GM12801 (cell line): ENCODE results near the gene KCNAB1.

Experiments used
- TF ChIP-seq, protein P1 (sequence below): IDR thresholded peaks from one replicate; pipeline ENCODE4 v1.5.1; 2011; ENCODE audit warnings: control low read depth; ENCODE audit not compliant: insufficient read length; ENCODE audit errors: extremely low read depth

KCNAB1 gene

DNA sequence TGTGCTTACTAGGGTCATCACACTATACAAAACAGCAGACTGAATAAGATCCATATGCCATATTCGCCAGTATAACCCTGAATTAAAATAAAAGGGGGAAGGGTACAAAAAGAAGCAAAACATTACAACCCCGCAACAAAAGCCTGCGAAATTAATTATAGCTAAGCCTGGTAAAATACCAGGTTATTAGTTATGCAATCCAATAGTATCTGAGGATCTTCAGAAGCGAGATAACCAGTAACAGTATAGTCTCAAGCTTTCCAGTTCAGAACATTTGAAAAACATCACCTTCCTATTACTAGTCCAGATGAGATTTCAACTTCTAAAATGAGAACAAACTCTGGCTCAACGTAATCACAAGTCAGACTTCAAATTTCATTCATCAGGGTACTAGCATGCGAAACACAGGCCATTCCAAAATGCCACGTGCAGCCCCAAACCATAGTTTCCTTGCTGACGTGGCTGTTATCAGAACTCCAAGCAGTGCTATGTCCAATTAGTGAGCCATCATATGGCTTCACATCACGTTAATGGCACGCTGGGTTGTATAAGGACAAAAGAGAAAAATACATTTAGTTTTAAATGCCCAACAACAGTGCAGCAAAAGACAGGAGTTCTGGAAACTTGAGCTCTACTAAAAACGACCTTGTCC is 433.5 kb downstream of the KCNAB1 start:
- TF ChIP-seq, protein P1, sequence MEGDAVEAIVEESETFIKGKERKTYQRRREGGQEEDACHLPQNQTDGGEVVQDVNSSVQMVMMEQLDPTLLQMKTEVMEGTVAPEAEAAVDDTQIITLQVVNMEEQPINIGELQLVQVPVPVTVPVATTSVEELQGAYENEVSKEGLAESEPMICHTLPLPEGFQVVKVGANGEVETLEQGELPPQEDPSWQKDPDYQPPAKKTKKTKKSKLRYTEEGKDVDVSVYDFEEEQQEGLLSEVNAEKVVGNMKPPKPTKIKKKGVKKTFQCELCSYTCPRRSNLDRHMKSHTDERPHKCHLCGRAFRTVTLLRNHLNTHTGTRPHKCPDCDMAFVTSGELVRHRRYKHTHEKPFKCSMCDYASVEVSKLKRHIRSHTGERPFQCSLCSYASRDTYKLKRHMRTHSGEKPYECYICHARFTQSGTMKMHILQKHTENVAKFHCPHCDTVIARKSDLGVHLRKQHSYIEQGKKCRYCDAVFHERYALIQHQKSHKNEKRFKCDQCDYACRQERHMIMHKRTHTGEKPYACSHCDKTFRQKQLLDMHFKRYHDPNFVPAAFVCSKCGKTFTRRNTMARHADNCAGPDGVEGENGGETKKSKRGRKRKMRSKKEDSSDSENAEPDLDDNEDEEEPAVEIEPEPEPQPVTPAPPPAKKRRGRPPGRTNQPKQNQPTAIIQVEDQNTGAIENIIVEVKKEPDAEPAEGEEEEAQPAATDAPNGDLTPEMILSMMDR: no peak

DNA sequence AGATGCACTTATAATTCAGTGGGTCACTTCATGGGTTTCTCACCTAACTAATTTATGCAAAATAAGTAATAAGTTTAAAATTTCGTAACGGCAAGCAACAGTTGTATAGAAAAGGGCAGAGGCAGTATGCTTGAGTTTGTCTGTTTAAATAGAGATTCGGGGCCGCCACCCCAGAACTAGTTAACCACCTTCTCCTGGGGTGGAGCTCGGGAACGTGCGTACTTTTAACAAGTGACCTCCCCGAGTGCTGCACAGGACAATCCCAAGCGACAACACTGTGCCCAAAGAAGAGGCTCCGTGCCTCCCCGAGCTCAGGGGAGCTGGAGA is 434.1 kb downstream of the KCNAB1 start:
- TF ChIP-seq, protein P1: no peak

DNA sequence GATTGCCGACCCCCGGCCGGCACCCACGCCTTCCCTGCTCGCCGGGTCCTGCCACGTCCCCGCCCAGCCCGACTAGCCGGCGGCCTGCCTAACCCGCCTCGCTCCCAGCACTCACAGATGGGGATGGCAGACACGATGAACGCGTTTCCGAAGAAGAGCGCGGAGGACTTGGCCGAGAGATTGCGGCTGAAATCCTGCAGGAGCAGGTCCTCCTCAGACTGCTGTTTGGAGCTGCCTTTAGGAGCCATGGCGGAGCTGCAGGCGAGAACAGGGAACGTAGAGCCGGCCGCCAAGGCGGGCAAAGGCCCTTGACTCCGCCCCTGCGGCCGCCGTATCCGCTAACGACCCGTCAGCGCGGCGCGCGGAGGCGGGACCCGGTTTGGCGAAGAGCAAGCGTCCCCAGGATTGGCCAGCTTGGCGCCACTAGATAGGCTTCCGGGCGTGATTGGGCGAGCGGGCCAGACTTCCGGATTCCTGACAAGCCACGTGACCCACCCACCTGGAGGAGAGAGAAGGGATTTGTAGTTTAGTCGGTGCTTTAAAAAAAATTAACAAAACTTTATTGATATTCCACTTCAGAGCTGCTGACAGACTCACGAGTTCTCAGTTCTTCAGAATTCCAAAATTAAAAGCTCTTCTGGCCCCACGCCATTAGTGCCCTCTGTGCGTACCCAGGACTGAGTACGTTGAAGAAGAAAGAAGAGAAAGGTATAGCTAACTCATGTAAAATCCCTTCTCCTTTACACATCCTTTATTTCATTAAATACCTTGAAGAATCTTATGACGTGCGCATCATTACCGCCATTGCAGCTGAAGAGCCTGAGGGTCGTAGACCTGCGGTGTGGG is 434.7 kb downstream of the KCNAB1 start, which contains the start of gene SSR3:
Gene SSR3 (minus strand): TSS at position 276 of the 846 bp plus-strand sequence. CDS start 28 bp downstream, at position 248.
- TF ChIP-seq, protein P1: no peak

DNA sequence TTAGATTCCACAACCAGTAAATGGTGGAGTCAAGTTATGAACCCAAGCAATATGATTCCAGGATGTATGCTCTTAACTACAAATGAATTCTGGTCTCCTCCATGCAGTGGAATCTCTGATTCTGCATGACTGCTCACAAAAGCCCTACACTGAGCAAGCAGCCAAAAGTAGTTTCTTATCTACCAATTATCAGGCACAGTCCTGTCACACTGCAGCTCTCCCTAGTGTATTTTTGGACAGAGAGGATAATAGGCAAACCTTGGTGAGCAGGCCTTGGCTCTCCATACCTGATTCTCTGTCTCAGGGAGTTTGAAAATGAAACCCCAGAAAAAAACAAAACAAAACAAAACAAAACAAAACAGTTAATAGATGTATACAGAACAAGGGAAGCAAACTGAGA is 438.0 kb downstream of the KCNAB1 start:
- TF ChIP-seq, protein P1: no peak

DNA sequence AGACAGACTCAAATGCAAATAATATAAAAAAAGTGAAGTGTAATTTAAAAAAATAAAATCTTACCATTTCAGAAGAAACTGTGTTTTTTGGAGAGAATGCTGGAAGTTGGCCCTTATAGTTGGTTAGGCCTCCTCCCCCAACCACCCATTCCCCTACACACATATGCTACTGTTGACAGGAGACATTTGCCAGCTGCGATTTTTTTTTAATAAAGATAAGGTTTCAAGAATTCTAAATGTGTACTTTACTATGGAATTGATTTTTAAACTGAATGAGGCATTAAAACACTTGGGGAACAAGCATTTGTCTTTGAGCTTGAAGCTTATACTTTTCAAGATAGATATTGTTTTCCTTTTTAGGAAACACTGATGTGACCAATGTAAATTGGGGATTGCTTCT is 438.9 kb downstream of the KCNAB1 start:
- TF ChIP-seq, protein P1: no peak

DNA sequence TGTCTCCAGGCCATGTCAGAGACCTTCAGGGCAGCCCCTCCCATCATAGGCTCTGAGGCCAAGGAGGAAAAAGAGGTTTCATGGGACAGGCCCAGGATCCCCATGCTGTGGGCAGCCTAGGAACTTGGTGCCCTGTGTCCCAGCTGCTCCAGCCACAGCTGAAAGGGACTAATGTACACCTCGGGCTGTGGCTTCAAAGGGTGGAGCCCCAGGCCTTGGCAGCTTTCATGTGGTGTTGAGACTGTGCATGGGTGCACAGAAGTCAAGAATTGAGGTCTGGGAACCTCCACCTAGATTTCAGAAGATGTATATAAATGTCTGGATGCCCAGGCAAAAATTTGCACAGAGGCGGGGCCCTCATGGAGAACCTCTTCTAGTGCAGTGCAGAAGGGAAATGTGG is 441.2 kb downstream of the KCNAB1 start:
- TF ChIP-seq, protein P1: no peak

DNA sequence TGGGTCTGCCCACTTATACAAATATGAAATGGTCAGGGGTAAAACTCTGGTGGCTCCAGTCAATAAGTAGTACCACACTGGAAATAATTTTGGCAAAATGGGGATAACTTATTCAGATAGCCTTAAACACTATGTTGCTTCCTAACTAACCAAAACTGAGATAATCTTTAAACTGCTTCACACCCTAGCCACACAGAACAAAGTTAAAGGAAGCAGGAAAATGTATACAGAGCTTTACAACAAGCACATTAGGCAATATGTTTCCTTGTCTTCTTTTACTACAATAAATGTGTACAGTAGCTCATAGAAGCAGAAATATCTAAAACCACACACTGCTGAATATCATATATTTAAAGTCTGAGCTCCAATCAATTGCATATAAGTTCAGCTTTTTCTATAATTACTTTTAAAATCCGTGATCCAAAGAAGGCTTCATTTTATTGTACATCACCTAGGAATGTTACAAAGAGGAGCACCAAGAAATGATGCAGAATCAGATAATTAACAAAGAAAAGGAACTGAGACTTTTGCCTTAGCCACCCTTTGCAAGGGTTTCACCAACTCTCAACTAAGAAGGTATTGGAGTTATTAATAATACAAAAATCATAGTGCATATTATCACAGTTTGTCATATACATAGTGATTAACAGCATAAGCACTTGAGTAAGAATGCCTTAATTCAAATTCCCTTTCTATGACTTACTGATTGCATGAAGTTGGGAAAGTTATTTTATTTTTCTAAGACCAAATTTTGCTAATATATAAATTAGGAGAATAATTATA is 443.7 kb downstream of the KCNAB1 start:
- TF ChIP-seq, protein P1: no peak
